Measurements from ENCODE around the gene SLC6A19.

DNA sequence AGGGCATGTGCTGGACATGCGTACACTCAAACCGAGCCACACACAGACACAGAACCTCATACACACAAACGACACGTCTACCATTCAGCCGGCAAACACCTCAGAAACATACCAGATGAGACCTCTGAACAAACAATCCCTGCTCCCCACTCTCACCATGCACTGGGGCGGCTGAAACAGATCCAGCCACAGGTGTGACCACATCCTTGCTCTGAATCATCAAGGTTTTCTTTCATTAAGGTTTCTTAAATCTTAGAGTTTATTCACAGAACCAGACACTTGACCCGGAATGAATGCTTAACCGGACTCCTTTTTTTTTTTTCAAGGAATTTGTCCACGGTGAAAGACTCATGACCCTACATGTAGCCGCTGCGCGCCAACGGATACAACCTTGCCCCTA lies 67.3 kb downstream of the SLC6A19 start:
- TF ChIP-seq, protein P1, sequence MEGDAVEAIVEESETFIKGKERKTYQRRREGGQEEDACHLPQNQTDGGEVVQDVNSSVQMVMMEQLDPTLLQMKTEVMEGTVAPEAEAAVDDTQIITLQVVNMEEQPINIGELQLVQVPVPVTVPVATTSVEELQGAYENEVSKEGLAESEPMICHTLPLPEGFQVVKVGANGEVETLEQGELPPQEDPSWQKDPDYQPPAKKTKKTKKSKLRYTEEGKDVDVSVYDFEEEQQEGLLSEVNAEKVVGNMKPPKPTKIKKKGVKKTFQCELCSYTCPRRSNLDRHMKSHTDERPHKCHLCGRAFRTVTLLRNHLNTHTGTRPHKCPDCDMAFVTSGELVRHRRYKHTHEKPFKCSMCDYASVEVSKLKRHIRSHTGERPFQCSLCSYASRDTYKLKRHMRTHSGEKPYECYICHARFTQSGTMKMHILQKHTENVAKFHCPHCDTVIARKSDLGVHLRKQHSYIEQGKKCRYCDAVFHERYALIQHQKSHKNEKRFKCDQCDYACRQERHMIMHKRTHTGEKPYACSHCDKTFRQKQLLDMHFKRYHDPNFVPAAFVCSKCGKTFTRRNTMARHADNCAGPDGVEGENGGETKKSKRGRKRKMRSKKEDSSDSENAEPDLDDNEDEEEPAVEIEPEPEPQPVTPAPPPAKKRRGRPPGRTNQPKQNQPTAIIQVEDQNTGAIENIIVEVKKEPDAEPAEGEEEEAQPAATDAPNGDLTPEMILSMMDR (IDR thresholded peaks at IDR 0.05): no peak
- no peak for TF ChIP-seq POLR2AphosphoS5 (IDR thresholded peaks at IDR 0.05)
